Activated gamma-delta T cell (primary cell): Measurements from ENCODE around the gene WFDC10B.
"Not testable (repeated sequence)": the region's sequence is repeated elsewhere in the genome, so short reads cannot be mapped to it uniquely, and the experiment has no call there.

Source experiments
- DNase-seq: peaks from one replicate; lab custom pipeline; 2025; lab: John Stamatoyannopoulos, UW

WFDC10B gene

DNA sequence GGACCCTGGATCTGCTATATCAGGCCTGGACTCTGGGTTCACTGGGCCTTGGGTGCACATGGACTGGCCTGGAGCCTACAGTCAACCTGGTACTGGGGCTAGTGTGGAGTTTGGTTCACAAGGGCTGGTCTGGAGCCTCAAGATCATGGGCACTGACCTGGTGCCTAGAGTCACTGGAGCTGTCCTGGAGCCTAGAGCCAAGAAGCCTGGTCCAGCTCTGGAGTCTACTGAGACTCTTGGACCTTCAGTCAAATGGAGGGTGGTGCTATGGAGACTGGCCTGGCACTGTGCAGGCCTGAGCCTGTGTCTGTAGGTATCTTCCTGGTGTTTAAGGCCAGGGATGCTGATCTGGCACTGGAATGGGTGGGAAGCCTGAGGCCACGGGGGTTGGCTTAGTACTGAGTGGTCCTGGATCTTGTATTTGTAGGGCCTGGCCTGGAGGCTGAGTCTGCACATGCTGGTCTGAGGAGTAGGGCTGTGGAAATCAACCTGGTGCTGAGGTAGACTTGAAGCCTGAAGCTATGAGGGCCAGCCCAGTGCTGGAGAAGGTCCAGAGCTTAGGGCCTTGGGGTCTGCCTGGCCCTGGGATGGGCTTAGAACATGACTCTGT is 57.3 kb downstream of the WFDC10B start:
- DNase-seq = no peak

- no peak for DNase-seq
Observed at GRCh38 chr20:45646875-45647274, 57.9 kb downstream of the WFDC10B start.

GRCh38 chr20:45645869-45646268 is 59.0 kb downstream of the WFDC10B start:
- DNase-seq = not testable (repeated sequence)

DNA sequence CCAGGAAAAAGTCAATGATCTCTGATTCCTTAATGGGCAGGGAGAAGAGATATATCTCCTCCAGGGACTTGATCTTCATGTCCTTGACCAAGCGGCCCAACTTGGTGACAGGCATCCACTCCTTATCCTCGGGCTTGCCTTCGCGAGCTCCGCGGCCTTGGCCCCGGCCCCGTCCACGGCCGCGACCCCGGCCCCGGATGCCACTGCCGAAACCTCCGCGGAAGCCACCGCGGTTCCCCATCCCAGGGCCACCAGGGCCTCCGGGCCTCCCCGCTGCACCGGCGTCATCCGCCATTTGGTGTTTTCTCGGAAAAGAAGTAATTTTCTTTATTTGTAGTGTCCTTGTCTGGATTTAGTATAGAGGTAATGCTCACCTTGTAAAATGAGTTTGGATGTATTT is 63.7 kb downstream of the WFDC10B start:
- not testable (repeated sequence) for DNase-seq

- no peak for DNase-seq
Observed at GRCh38 chr20:45639687-45640086, 65.1 kb downstream of the WFDC10B start.

DNA sequence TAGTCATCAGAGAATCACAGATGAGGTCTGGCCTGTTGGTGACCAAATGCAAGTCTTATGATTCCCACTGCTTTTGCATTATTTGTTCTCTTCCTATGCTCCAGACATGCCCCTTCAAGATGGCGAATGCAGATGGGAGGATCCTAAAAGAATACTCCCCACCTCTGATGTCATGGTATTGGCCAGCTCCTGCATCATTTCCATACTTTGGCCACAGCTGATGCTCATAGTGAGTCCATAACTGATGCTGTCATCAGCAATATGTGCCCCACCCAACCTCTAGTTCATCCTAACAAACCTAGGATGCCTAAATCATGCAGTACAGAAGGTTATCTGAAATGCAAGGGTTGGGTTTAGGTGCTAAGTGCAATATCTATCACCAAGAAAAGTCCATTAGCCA is 68.3 kb downstream of the WFDC10B start:
- no peak for DNase-seq
